ENCODE data around the gene MISP3. TPM values are rescaled to one million over a fixed set of nuclear protein-coding genes. Genes with fewer than 3 reads are reported as not detected.

Gene MISP3
- total and polyA plus RNA-seq, 9 of the 15 experiments (the other 6 are each of a cell fraction or from before 2014, with no cell fraction given), result 0.25 to 5.6 (median 1.6) TPM

- Histone ChIP-seq H4K20me1 (replicated peaks; ENCODE audit: control insufficient read depth, insufficient read depth, low read length) (no peaks in the 10 kb centered on the region), H3K36me3 (ENCODE audit: control insufficient read depth, insufficient read depth, low read length) (no peaks in the 10 kb centered on the region; the same call in 2 of the 3 replicates), H3K27ac (ENCODE audit: extremely low read depth, low read depth, low read length) (no peak overlapping the region), H3K4me2 (ENCODE audit: insufficient read depth, low read length) (no peak overlapping the region), H2AFZ (ENCODE audit: low read depth, low read length) (no peak overlapping the region), H3K4me3 (no peak overlapping the region), H3K79me2 (ENCODE audit: control insufficient read depth, insufficient read depth, low read length) (peaks cover 24% of the 10 kb centered on the region), H3K27me3 (ENCODE audit: control insufficient read depth in 2 of 2, insufficient read depth in 2 of 2, low read length in 2 of 2) (no peaks in the 10 kb centered on the region), H3K9me3 (replicated peaks; ENCODE audit: control insufficient read depth, insufficient read depth, low read depth, low read length) (no peaks in the 10 kb centered on the region), H3K4me1 (replicated peaks in 1 of 2; ENCODE audit: control insufficient read depth in 2 of 2, insufficient read depth in 2 of 2, low read length in 2 of 2) (peaks cover 32 to 47% of the 10 kb centered on the region in 2 experiments; a peak in 4 of 5 replicates), H3K9me1 (ENCODE audit: control insufficient read depth, insufficient read depth, low read length) (peaks cover 4% of the 10 kb centered on the region), H3K9ac (ENCODE audit: insufficient read depth in 1 of 2, low read depth in 2 of 2, low read length in 2 of 2) (peak overlapping the region in 1 of 2 experiments; percentile 62; a peak in 2 of 4 replicates)
- no peak for FAIRE-seq
- intact Hi-C loops (cut with micrococcal nuclease), result no loop called here
- TF ChIP-seq THAP7 (CRISPR knock-in tag; IDR thresholded peaks at IDR 0.05) (no peak), SETDB1 (IDR thresholded peaks at IDR 0.05; ENCODE audit: low read length) (no peak), BMI1 (IDR thresholded peaks at IDR 0.05; ENCODE audit: low read length) (no peak), TEAD4 (IDR thresholded peaks at IDR 0.05; ENCODE audit: low read length) (no peak), TEAD4 (CRISPR knock-in tag; IDR thresholded peaks at IDR 0.05; ENCODE audit: borderline replicate concordance) (no peak), ZNF551 (CRISPR knock-in tag; IDR thresholded peaks at IDR 0.05) (no peak), NR2C1 (IDR thresholded peaks at IDR 0.05) (no peak), NR2C1 (tag; IDR thresholded peaks at IDR 0.05) (no peak), ZKSCAN8 (CRISPR knock-in tag; IDR thresholded peaks at IDR 0.05) (no peak), SIN3B (IDR thresholded peaks at IDR 0.05; ENCODE audit: low read depth) (no peak), ZNF146 (CRISPR knock-in tag; IDR thresholded peaks at IDR 0.05; ENCODE audit: unreplicated experiment) (no peak), ZNF75A (CRISPR knock-in tag; IDR thresholded peaks at IDR 0.05) (no peak), SUPT5H (IDR thresholded peaks at IDR 0.05) (no peak), POLR2AphosphoS2 (IDR thresholded peaks at IDR 0.05; ENCODE audit: low read length) (no peak), ZNF589 (CRISPR knock-in tag; IDR thresholded peaks at IDR 0.05; ENCODE audit: low read depth) (no peak), ARID1B (IDR thresholded peaks at IDR 0.05) (no peak)
- TF ChIP-seq, protein P1, sequence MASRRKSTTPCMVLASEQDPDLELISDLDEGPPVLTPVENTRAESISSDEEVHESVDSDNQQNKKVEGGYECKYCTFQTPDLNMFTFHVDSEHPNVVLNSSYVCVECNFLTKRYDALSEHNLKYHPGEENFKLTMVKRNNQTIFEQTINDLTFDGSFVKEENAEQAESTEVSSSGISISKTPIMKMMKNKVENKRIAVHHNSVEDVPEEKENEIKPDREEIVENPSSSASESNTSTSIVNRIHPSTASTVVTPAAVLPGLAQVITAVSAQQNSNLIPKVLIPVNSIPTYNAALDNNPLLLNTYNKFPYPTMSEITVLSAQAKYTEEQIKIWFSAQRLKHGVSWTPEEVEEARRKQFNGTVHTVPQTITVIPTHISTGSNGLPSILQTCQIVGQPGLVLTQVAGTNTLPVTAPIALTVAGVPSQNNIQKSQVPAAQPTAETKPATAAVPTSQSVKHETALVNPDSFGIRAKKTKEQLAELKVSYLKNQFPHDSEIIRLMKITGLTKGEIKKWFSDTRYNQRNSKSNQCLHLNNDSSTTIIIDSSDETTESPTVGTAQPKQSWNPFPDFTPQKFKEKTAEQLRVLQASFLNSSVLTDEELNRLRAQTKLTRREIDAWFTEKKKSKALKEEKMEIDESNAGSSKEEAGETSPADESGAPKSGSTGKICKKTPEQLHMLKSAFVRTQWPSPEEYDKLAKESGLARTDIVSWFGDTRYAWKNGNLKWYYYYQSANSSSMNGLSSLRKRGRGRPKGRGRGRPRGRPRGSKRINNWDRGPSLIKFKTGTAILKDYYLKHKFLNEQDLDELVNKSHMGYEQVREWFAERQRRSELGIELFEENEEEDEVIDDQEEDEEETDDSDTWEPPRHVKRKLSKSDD (conservative IDR thresholded peaks at IDR 0.05; ENCODE audit: low read length), result no peak
- TF ChIP-seq, protein P2, sequence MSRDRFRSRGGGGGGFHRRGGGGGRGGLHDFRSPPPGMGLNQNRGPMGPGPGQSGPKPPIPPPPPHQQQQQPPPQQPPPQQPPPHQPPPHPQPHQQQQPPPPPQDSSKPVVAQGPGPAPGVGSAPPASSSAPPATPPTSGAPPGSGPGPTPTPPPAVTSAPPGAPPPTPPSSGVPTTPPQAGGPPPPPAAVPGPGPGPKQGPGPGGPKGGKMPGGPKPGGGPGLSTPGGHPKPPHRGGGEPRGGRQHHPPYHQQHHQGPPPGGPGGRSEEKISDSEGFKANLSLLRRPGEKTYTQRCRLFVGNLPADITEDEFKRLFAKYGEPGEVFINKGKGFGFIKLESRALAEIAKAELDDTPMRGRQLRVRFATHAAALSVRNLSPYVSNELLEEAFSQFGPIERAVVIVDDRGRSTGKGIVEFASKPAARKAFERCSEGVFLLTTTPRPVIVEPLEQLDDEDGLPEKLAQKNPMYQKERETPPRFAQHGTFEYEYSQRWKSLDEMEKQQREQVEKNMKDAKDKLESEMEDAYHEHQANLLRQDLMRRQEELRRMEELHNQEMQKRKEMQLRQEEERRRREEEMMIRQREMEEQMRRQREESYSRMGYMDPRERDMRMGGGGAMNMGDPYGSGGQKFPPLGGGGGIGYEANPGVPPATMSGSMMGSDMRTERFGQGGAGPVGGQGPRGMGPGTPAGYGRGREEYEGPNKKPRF (IDR thresholded peaks at IDR 0.05; ENCODE audit: low read depth, low read length), result no peak
- in situ Hi-C loops (cut with MboI), result no loop called here
- CTCF ChIA-PET (ENCODE audit: low intra/inter-chr PET ratio), result no interaction called here
- no TSS peak for BruUV-seq (replicated peaks)
- no peak for ATAC-seq
- POLR2A ChIA-PET, result interaction anchor here (0.6 to 2.0 kb wide), 4 partner anchors 9 to 1285 kb away, joined by 3 to 5 read pairs (median 4); partner anchors contain the start of gene ASF1B
- DNase-seq (ENCODE audit: extremely low read depth in 1 of 4, low spot score in 3 of 4), result no peak
- WGBS (ENCODE audit: insufficient coverage, low coverage, missing lambda C conversion rate), result 67% methylated on average over 12 of the region's 12 CpGs
Observed at GRCh38 chr19:14112809-14113385, 40.3 kb downstream of the MISP3 start.
